Measurements from ENCODE around the gene CAST. TPM values are rescaled to one million over a fixed set of nuclear protein-coding genes. Genes with fewer than 3 reads are reported as not detected.

The CAST gene
- total and polyA plus RNA-seq, 10 donors, result 30.0 to 233 (median 185) TPM

GRCh38 chr5:96703995-96704394, 41.8 kb downstream of the CAST start:
- H3K4me1 ChIP-seq, result peaks cover 6 to 77% (median 26%) of the 10 kb centered on the region in 6 donors
- H3K36me3 ChIP-seq, result peaks cover 0 to 15% (median 0%) of the 10 kb centered on the region in 6 donors
- no peak for DNase-seq
- intact Hi-C loops (cut with DNase I; ENCODE audit: low total_unique reads), result no loop called here
- TF ChIP-seq POLR2A (IDR thresholded peaks at IDR 0.05), result no peak
- TF ChIP-seq POLR2AphosphoS5 (IDR thresholded peaks at IDR 0.05), result no peak
- TF ChIP-seq, protein P1, sequence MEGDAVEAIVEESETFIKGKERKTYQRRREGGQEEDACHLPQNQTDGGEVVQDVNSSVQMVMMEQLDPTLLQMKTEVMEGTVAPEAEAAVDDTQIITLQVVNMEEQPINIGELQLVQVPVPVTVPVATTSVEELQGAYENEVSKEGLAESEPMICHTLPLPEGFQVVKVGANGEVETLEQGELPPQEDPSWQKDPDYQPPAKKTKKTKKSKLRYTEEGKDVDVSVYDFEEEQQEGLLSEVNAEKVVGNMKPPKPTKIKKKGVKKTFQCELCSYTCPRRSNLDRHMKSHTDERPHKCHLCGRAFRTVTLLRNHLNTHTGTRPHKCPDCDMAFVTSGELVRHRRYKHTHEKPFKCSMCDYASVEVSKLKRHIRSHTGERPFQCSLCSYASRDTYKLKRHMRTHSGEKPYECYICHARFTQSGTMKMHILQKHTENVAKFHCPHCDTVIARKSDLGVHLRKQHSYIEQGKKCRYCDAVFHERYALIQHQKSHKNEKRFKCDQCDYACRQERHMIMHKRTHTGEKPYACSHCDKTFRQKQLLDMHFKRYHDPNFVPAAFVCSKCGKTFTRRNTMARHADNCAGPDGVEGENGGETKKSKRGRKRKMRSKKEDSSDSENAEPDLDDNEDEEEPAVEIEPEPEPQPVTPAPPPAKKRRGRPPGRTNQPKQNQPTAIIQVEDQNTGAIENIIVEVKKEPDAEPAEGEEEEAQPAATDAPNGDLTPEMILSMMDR (IDR thresholded peaks at IDR 0.05 in 8 of 11, conservative IDR thresholded peaks at IDR 0.05 in 3 of 11), result no peak
- H3K4me3 ChIP-seq, result peak overlapping the region in 6 of 8 donors; percentile 56 to 88 (median 63)
- 69 to 81% (median 80%) methylated on average over 4 of the region's 4 CpGs for WGBS, 5 donors
- H3K9me3 ChIP-seq, result no peaks in the 10 kb centered on the region
- peak overlapping the region in 7 of 8 donors; percentile 88 to 93 (median 91) for H3K27ac ChIP-seq
- H3K27me3 ChIP-seq (replicated peaks in 1 of 7), result no peaks in the 10 kb centered on the region

DNA sequence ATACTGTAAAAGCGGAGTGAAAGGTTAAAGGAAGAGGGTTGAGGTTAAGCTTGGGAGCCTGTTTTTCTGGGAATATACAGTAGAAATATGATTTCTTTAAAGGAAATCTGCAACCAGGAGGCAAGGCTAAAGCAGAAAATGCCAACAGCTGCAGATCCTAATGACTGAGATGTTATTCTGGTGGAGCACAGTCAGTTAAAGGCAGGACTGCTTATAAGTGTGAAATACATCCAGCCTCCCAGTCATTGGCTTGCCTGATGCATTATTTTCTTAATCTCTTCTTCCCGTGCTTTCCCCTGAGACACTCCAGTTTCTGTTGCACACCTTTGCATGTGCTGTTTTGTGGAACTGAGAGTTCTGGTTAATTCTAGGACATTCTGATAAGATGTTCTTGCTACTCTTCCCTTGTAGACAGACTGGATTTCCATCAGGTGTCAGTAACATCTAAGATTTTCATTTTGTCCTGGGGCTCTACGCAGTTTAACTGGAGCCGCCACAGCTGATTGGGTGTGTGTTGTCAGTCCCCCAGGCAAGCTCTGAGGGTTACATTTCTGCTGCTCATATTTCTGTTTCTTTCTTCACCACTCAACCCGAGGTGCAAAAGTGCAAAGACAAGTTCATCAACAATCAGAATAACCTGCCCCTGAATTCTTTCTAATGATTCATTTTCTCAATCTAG, 44.4 kb downstream of the CAST start:
- TF ChIP-seq POLR2AphosphoS5 (IDR thresholded peaks at IDR 0.05) (no peak), POLR2A (IDR thresholded peaks at IDR 0.05) (no peak)
- H3K27me3 ChIP-seq (replicated peaks in 1 of 7), result no peaks in the 10 kb centered on the region
- WGBS, 5 donors, result 89 to 97% (median 90%) methylated on average over 5 of the region's 5 CpGs
- no peak for DNase-seq
- intact Hi-C loops (cut with DNase I; ENCODE audit: low total_unique reads), result no loop called here
- no peaks in the 10 kb centered on the region for H3K36me3 ChIP-seq
- no peak overlapping the region for H3K4me3 ChIP-seq
- H3K27ac ChIP-seq, result no peak overlapping the region
- H3K4me1 ChIP-seq, result peaks cover 6 to 70% (median 26%) of the 10 kb centered on the region in 6 donors
- no peaks in the 10 kb centered on the region for H3K9me3 ChIP-seq

DNA sequence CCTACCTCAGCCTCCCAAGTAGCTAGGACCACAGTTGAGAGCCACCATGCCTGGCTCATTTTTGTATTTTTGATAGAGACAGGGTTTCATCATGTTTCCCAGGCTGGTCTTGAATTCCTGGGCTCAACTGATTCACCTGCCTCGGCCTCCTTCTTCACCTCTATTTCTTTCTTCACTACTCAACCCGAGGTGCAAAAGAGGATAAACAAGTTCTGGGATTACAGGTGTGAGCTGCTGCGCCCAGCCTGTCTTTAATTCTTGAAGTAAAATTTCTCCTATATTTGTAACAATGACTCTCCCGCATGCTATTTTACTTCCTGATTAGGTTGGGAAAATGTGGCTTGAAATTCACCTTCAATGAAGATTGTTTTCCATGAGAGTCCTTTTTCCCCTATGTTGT, 46.4 kb downstream of the CAST start:
- Histone ChIP-seq H3K4me1 (peaks cover 6 to 70% (median 16%) of the 10 kb centered on the region in 6 donors), H3K36me3 (peaks cover 0 to 2% (median 0%) of the 10 kb centered on the region in 6 donors), H3K27me3 (replicated peaks in 1 of 7) (no peaks in the 10 kb centered on the region), H3K9me3 (no peaks in the 10 kb centered on the region), H3K27ac (no peak overlapping the region), H3K4me3 (no peak overlapping the region)
- intact Hi-C loops (cut with DNase I; ENCODE audit: low total_unique reads), result no loop called here
- no peak for DNase-seq
- TF ChIP-seq POLR2AphosphoS5 (IDR thresholded peaks at IDR 0.05) (no peak), POLR2A (IDR thresholded peaks at IDR 0.05) (no peak)
- TF ChIP-seq, protein P1 (IDR thresholded peaks at IDR 0.05 in 8 of 11, conservative IDR thresholded peaks at IDR 0.05 in 3 of 11), result no peak
- WGBS, 5 donors, result 94 to 97% (median 96%) methylated on average over 4 of the region's 4 CpGs

GRCh38 chr5:96709152-96709821, 47.1 kb downstream of the CAST start:
- H3K27ac ChIP-seq, result no peak overlapping the region
- H3K36me3 ChIP-seq, result peaks cover 0 to 6% (median 0%) of the 10 kb centered on the region in 6 donors
- no peaks in the 10 kb centered on the region for H3K27me3 ChIP-seq (replicated peaks in 1 of 7)
- H3K4me1 ChIP-seq, result peaks cover 0 to 70% (median 15%) of the 10 kb centered on the region in 6 donors
- no peaks in the 10 kb centered on the region for H3K9me3 ChIP-seq
- intact Hi-C loops (cut with DNase I; ENCODE audit: low total_unique reads), result no loop called here
- 60 to 64% (median 62%) methylated on average over 3 of the region's 3 CpGs for WGBS, 5 donors
- TF ChIP-seq, protein P1 (IDR thresholded peaks at IDR 0.05 in 8 of 11, conservative IDR thresholded peaks at IDR 0.05 in 3 of 11), result no peak
- TF ChIP-seq POLR2AphosphoS5 (IDR thresholded peaks at IDR 0.05) (no peak), POLR2A (IDR thresholded peaks at IDR 0.05) (no peak)
- H3K4me3 ChIP-seq, result no peak overlapping the region
- DNase-seq, result no peak

Measured in spleen (tissue), 11 donors.